NCI-H2196 treated with DMSO at 0.1 percent for 48 hours (cell line): ENCODE results near the gene CAB39L.

Experiments used
- DNase-seq: peaks from one replicate; lab custom pipeline; 2025; ENCODE audit not compliant: unreplicated experiment; lab: John Stamatoyannopoulos, UW

The CAB39L gene

GRCh38 chr13:49400755-49401659 is 42.9 kb downstream of the CAB39L start:
- no peak for DNase-seq

GRCh38 chr13:49399801-49400472 is 43.9 kb downstream of the CAB39L start:
- DNase-seq = no peak

- no peak for DNase-seq
Observed at GRCh38 chr13:49395878-49396380, 47.9 kb downstream of the CAB39L start.

GRCh38 chr13:49395451-49395865 is 48.4 kb downstream of the CAB39L start:
- DNase-seq = no peak

GRCh38 chr13:49388091-49388635 is 55.7 kb downstream of the CAB39L start:
- DNase-seq = no peak

GRCh38 chr13:49386664-49387063 is 57.2 kb downstream of the CAB39L start:
- no peak for DNase-seq

- no peak for DNase-seq
Observed at GRCh38 chr13:49376121-49376520, 67.7 kb downstream of the CAB39L start.

GRCh38 chr13:49374585-49375290 is 69.1 kb downstream of the CAB39L start:
- no peak for DNase-seq

- no peak for DNase-seq
Observed at GRCh38 chr13:49373716-49374115, 70.1 kb downstream of the CAB39L start.

- peak; percentile 6 for DNase-seq
Observed at GRCh38 chr13:49371943-49372613, 71.8 kb downstream of the CAB39L start.

GRCh38 chr13:49370371-49370770 is 73.5 kb downstream of the CAB39L start:
- DNase-seq = no peak

GRCh38 chr13:49369866-49370265 is 74.0 kb downstream of the CAB39L start:
- no peak for DNase-seq

- DNase-seq = no peak
Observed at GRCh38 chr13:49368688-49369087, 75.2 kb downstream of the CAB39L start.

- DNase-seq = no peak
Observed at GRCh38 chr13:49367640-49368422, 76.0 kb downstream of the CAB39L start.

- no peak for DNase-seq
Observed at GRCh38 chr13:49366841-49367240, 77.0 kb downstream of the CAB39L start.

GRCh38 chr13:49357694-49358093 is 86.2 kb downstream of the CAB39L start:
- DNase-seq = no peak

- DNase-seq = no peak
Observed at GRCh38 chr13:49356223-49356622, 87.6 kb downstream of the CAB39L start.

GRCh38 chr13:49354719-49355118 is 89.1 kb downstream of the CAB39L start:
- DNase-seq = no peak

- no peak for DNase-seq
Observed at GRCh38 chr13:49353908-49354307, 90.0 kb downstream of the CAB39L start.

GRCh38 chr13:49351871-49352270 is 92.0 kb downstream of the CAB39L start:
- DNase-seq = no peak
